IPS-NIHi11 (cell line): ENCODE measurements around the gene SLC25A42.
"Not testable (repeated sequence)": the region's sequence is repeated elsewhere in the genome, so short reads cannot be mapped to it uniquely, and the experiment has no call there.

Source experiments
- DNase-seq: peaks from one replicate; pipeline ENCODE4 v3.0.0; 2012; ENCODE audit warnings: mixed read lengths, low spot score

Gene SLC25A42

GRCh38 chr19:19135713-19136112 lies 71.9 kb downstream of the SLC25A42 start:
- DNase-seq = not testable (repeated sequence)

GRCh38 chr19:19137556-19138108 lies 73.8 kb downstream of the SLC25A42 start:
- DNase-seq = no peak

GRCh38 chr19:19138109-19138981 lies 74.6 kb downstream of the SLC25A42 start, which contains the start of gene TMEM161A:
TSS of gene TMEM161A (minus strand) at chr19:19138478. CDS start at chr19:19138428, 50 bp downstream.
- peak; percentile 98 for DNase-seq

GRCh38 chr19:19139876-19140229 lies 76.1 kb downstream of the SLC25A42 start:
- DNase-seq = no peak

GRCh38 chr19:19140476-19140875 lies 76.7 kb downstream of the SLC25A42 start:
- DNase-seq = no peak

- no peak for DNase-seq
Observed at GRCh38 chr19:19142347-19142746, 78.6 kb downstream of the SLC25A42 start.

GRCh38 chr19:19145281-19145680 lies 81.5 kb downstream of the SLC25A42 start:
- no peak for DNase-seq

- DNase-seq = peak; percentile 92
Observed at GRCh38 chr19:19145684-19146608, 82.2 kb downstream of the SLC25A42 start.

GRCh38 chr19:19146865-19147264 lies 83.1 kb downstream of the SLC25A42 start:
- DNase-seq = no peak

- no peak for DNase-seq
Observed at GRCh38 chr19:19147344-19147743, 83.5 kb downstream of the SLC25A42 start.

- not testable (repeated sequence) for DNase-seq
Observed at GRCh38 chr19:19148504-19148903, 84.7 kb downstream of the SLC25A42 start.

- DNase-seq = no peak
Observed at GRCh38 chr19:19149435-19149834, 85.6 kb downstream of the SLC25A42 start.

- no peak for DNase-seq
Observed at GRCh38 chr19:19151418-19151817, 87.6 kb downstream of the SLC25A42 start.

- DNase-seq = no peak
Observed at GRCh38 chr19:19152668-19153384, 89.0 kb downstream of the SLC25A42 start.

- no peak for DNase-seq
Observed at GRCh38 chr19:19154768-19155494, 91.1 kb downstream of the SLC25A42 start.

GRCh38 chr19:19155495-19156219 lies 91.9 kb downstream of the SLC25A42 start:
- no peak for DNase-seq

- no peak for DNase-seq
Observed at GRCh38 chr19:19157808-19158207, 94.0 kb downstream of the SLC25A42 start.

GRCh38 chr19:19159534-19159933 lies 95.7 kb downstream of the SLC25A42 start:
- DNase-seq = no peak

GRCh38 chr19:19160461-19161035 lies 96.8 kb downstream of the SLC25A42 start:
- DNase-seq = peak; percentile 54

GRCh38 chr19:19162495-19162894 lies 98.7 kb downstream of the SLC25A42 start:
- DNase-seq = no peak
